GM13977 (cell line): Measurements from ENCODE around the gene CDH4.

Source experiments
- DNase-seq: peaks from one replicate; pipeline ENCODE4 v3.0.0; 2012; ENCODE audit warnings: low spot score
- CTCF ChIP-seq: IDR thresholded peaks from 2 replicates; pipeline ENCODE4 v1.5.1; 2012; ENCODE audit warnings: mild to moderate bottlenecking, control low read depth; ENCODE audit not compliant: insufficient read depth; ENCODE audit errors: extremely low read depth, missing control alignments
- in situ Hi-C: fragments of 300-500 bp; cut with MboI; formaldehyde crosslinking; loops from one replicate; pipeline ENCODE4 v1.12.0; 2022; ENCODE audit warnings: low sequenced_read_pairs, low pct_unique_long_range_greater_than_20kb, mixed read lengths, inconsistent platforms; ENCODE audit not compliant: unreplicated experiment

Gene CDH4

GRCh38 chr20:61354901-61355495 is 102.9 kb downstream of the CDH4 start:
- TF ChIP-seq CTCF: no peak
- no peak for DNase-seq
- in situ Hi-C loops: no loop called here

DNA sequence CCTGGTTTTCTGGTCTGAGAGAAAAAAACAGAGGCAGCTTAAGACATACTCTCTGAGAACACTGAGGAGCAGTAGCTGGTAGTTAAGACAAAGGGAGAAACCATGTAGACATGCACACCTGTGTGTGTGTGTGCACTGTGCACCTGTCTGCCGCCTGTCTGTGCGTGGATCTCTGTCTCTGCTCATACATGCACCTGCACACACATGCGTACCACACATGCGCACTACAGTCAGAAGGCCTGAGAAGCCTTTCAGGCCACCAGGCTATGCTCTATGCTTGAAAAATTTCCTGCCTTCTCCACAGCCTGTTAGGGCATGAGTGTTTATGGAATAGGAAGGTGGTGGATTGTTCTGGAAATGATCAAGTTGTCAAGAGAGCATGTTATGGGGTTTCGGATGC is 103.5 kb downstream of the CDH4 start:
- no peak for DNase-seq
- in situ Hi-C loops: no loop called here

GRCh38 chr20:61356196-61356595 is 104.1 kb downstream of the CDH4 start:
- in situ Hi-C loops: no loop called here
- no peak for DNase-seq
- TF ChIP-seq CTCF: no peak

More for the DNA sequence above, 103.5 kb downstream of the CDH4 start:
- TF ChIP-seq CTCF: no peak

DNA sequence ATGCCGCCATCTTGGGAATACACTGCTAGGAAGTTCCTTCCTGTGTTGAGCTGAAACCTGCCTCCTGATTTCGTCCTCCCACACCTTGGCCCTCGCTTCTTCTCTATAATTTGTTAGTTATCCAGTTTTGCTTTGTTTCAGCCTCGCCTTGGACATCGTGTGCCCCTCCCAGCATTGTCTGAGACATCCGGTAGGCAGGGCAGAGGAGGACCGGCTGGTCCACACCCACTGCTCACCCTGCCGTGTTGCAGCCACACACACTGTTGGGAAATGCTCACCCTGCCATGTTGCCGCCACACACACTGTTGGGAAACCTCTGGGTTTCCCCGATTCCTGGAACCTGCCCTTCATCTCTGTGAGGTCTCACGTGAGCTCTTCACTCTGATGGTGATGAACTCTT is 105.1 kb downstream of the CDH4 start:
- no peak for TF ChIP-seq CTCF
- in situ Hi-C loops: no loop called here
- no peak for DNase-seq

GRCh38 chr20:61359254-61359653 is 107.2 kb downstream of the CDH4 start:
- in situ Hi-C loops: no loop called here
- no peak for DNase-seq
- no peak for TF ChIP-seq CTCF

DNA sequence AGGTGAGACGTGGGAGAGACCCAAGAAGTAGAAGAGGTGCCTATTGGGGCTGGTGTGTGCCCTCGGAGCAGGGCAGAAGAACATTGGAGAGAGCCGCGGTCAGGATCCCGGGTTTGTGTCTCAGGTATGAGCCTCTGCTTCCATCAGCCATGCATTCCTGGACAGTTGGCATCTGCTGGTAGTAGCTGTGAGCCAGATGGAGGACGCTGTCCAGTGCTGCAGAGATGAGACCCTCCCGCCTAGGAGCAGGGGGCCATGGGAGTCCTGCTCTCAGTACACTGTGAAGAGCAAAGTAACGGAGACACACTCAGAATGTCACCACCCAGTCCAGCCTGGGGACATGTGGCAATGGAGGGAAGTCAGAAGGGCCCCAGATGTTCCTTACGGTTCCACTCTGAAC is 108.2 kb downstream of the CDH4 start:
- TF ChIP-seq CTCF: no peak
- in situ Hi-C loops: no loop called here
- DNase-seq: no peak

- DNase-seq: no peak
- in situ Hi-C loops: no loop called here
- TF ChIP-seq CTCF: no peak
Measured at GRCh38 chr20:61360940-61361339, 108.9 kb downstream of the CDH4 start.
